Astrocyte (in vitro differentiated cells and primary cell): ENCODE results near the gene PTPRE. TPM values are rescaled to one million over a fixed set of nuclear protein-coding genes. Genes with fewer than 3 reads are reported as not detected.
A peak's percentile ranks its signal among the peaks of the same experiment; 100 is the strongest.

Source experiments
- DNase-seq: peaks from one replicate; pipeline ENCODE4 v3.0.0-alpha.2; 2010; ENCODE audit warnings: low read depth
- FAIRE-seq: peaks from 2 replicates; lab custom pipeline; 2011; peaks lifted over from hg19 to GRCh38; lab: Jason Lieb, UNC
- H2AFZ ChIP-seq: 2 replicates; pipeline ENCODE4 v1.6.0; 2012; ENCODE audit warnings: low read depth, low read length, inconsistent platforms
- H3K27ac ChIP-seq: 2 replicates; pipeline ENCODE4 v1.5.1; 2011; ENCODE audit warnings: low read depth, low read length, inconsistent platforms
- H3K27me3 ChIP-seq: 2 replicates; pipeline ENCODE4 v1.6.0; 2011; ENCODE audit warnings: low read length, inconsistent platforms; ENCODE audit not compliant: insufficient read depth
- H3K36me3 ChIP-seq: 2 replicates; pipeline ENCODE4 v1.5.1; 2011; ENCODE audit warnings: low read length, inconsistent platforms; ENCODE audit not compliant: insufficient read depth
- H3K4me1 ChIP-seq: 2 replicates; pipeline ENCODE4 v1.5.1; 2011; ENCODE audit warnings: low read length, inconsistent platforms; ENCODE audit not compliant: insufficient read depth
- H3K4me2 ChIP-seq: 2 replicates; pipeline ENCODE4 v1.6.0; 2012; ENCODE audit warnings: low read length, inconsistent platforms
- H3K4me3 ChIP-seq: 2 replicates; pipeline ENCODE4 v1.5.1; 2011; ENCODE audit warnings: low read depth, mild to moderate bottlenecking, low read length, inconsistent platforms; ENCODE audit not compliant: insufficient read depth
- H3K79me2 ChIP-seq: 2 replicates; pipeline ENCODE4 v1.6.0; 2012; ENCODE audit warnings: mild to moderate bottlenecking, low read length, inconsistent platforms; ENCODE audit not compliant: insufficient read depth
- H3K9ac ChIP-seq: 2 replicates; pipeline ENCODE4 v1.6.0; 2012; ENCODE audit warnings: mild to moderate bottlenecking, low read length, inconsistent platforms
- H3K9me3 ChIP-seq: 2 replicates; pipeline ENCODE4 v1.5.1; 2012; ENCODE audit warnings: low read depth, mild to moderate bottlenecking, low read length, inconsistent platforms; ENCODE audit not compliant: insufficient read depth
- H4K20me1 ChIP-seq: 2 replicates; pipeline ENCODE4 v1.6.0; 2012; ENCODE audit warnings: low read length, inconsistent platforms; ENCODE audit not compliant: insufficient read depth
- H3K27ac Mint-ChIP-seq: one replicate; pipeline ENCODE4 v1.8.0; 2021; ENCODE audit warnings: mild to moderate bottlenecking, mixed read lengths; ENCODE audit not compliant: unreplicated experiment
- H3K27me3 Mint-ChIP-seq: one replicate; pipeline ENCODE4 v1.8.0; 2021; ENCODE audit warnings: low read depth, mixed read lengths; ENCODE audit not compliant: unreplicated experiment
- H3K36me3 Mint-ChIP-seq: one replicate; pipeline ENCODE4 v1.8.0; 2021; ENCODE audit warnings: low read depth, mixed read lengths; ENCODE audit not compliant: unreplicated experiment
- H3K4me1 Mint-ChIP-seq: one replicate; pipeline ENCODE4 v1.8.0; 2021; ENCODE audit warnings: low read depth, mixed read lengths; ENCODE audit not compliant: unreplicated experiment
- H3K4me3 Mint-ChIP-seq: one replicate; pipeline ENCODE4 v1.8.0; 2021; ENCODE audit warnings: mild to moderate bottlenecking, moderate library complexity, mixed read lengths; ENCODE audit not compliant: unreplicated experiment
- H3K9me3 Mint-ChIP-seq: one replicate; pipeline ENCODE4 v1.8.0; 2021; ENCODE audit warnings: mild to moderate bottlenecking, mixed read lengths; ENCODE audit not compliant: unreplicated experiment
- EZH2 ChIP-seq: IDR thresholded peaks from 2 replicates; pipeline ENCODE4 v1.6.1; 2012; ENCODE audit warnings: mild to moderate bottlenecking, low read length, inconsistent platforms; ENCODE audit not compliant: insufficient read depth
- total RNA-seq: library from RNA; stranded (reverse); gene quantifications from 2 replicates; pipeline ENCODE4 v1.2.1, GENCODE V29; 2021
- TF ChIP-seq, protein P1 (sequence below): IDR thresholded peaks from 2 replicates; pipeline ENCODE4 v1.5.1; 2011; ENCODE audit warnings: low read depth, mild to moderate bottlenecking, inconsistent platforms, low read length, moderate library complexity; ENCODE audit not compliant: insufficient read depth

PTPRE gene
- total RNA-seq, 1 donor from 2014 or later = 14.1 TPM

DNA sequence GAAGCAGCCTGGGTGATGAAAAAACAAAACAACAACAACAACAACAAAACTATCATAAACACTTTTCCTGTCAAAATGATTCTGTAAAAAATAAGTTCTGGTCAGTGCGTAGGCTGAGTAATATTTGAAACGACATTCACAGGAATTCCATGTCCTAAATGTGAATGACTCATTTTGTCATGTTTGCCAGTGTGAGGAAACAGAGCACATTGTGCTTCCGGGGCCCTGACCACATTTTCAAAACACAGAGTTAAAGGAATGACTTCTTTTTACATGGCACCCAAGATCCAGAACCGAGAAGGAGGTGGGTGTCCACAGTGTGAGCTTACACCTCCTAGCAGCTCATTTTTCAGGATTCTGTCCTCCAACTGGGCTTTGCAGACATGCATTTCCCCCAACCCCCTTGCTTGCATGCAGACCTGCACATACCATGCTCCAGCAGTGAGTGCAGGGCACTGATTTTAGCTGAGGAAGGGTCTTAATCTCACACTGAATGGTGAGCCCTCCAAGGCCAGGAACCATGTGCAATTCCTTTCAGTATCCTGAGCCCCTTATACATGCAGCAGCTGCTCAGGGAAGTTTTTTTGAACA is 17.2 kb upstream of the PTPRE start:
- Histone ChIP-seq H3K79me2 (no peaks in the 10 kb centered on the region), H3K4me3 (peak overlapping the region; percentile 6), H3K27me3 (peaks cover 5% of the 10 kb centered on the region), H3K36me3 (no peaks in the 10 kb centered on the region), H3K4me2 (peak overlapping the region; percentile 57), H3K27ac (no peak overlapping the region), H2AFZ (no peak overlapping the region), H4K20me1 (no peaks in the 10 kb centered on the region), H3K9me3 (no peaks in the 10 kb centered on the region), H3K9ac (no peak overlapping the region), H3K4me1 (peaks cover 10% of the 10 kb centered on the region)
- FAIRE-seq (peak; percentile 5), DNase-seq (peak; percentile 72)
- Mint-ChIP-seq H3K9me3 (no peaks in the 10 kb centered on the region), H3K27ac (peak overlapping the region; percentile 74), H3K36me3 (no peaks in the 10 kb centered on the region), H3K4me1 (peaks cover 18% of the 10 kb centered on the region), H3K4me3 (no peak overlapping the region), H3K27me3 (peaks cover 4% of the 10 kb centered on the region)
- TF ChIP-seq, protein P1, sequence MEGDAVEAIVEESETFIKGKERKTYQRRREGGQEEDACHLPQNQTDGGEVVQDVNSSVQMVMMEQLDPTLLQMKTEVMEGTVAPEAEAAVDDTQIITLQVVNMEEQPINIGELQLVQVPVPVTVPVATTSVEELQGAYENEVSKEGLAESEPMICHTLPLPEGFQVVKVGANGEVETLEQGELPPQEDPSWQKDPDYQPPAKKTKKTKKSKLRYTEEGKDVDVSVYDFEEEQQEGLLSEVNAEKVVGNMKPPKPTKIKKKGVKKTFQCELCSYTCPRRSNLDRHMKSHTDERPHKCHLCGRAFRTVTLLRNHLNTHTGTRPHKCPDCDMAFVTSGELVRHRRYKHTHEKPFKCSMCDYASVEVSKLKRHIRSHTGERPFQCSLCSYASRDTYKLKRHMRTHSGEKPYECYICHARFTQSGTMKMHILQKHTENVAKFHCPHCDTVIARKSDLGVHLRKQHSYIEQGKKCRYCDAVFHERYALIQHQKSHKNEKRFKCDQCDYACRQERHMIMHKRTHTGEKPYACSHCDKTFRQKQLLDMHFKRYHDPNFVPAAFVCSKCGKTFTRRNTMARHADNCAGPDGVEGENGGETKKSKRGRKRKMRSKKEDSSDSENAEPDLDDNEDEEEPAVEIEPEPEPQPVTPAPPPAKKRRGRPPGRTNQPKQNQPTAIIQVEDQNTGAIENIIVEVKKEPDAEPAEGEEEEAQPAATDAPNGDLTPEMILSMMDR = no peak
- TF ChIP-seq EZH2 = no peak

DNA sequence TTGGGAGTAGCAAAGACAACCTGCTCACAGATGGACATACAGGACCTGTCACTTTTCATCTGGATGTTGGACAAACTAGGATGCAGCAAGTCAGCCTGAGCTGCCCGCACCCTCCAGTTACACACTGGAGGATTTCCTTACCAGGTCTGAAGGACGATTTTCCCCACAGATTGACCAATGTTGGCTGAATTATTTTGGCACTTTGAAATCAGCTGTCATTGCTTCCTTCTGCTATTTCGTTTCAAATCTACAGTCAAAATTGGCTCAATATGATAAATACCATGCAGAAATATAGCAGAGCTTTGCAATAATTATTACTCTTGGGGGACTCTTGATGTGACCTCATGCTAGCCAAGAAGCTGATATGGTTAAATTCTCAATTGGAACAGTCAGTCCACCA is 16.7 kb upstream of the PTPRE start:
- Histone ChIP-seq H2AFZ (no peak overlapping the region), H3K4me1 (peaks cover 10% of the 10 kb centered on the region), H3K9me3 (no peaks in the 10 kb centered on the region), H3K9ac (no peak overlapping the region), H4K20me1 (no peaks in the 10 kb centered on the region), H3K36me3 (no peaks in the 10 kb centered on the region), H3K4me3 (no peak overlapping the region), H3K27me3 (peaks cover 5% of the 10 kb centered on the region), H3K27ac (no peak overlapping the region), H3K79me2 (no peaks in the 10 kb centered on the region), H3K4me2 (no peak overlapping the region)
- Mint-ChIP-seq H3K4me3 (no peak overlapping the region), H3K4me1 (peaks cover 23% of the 10 kb centered on the region), H3K27ac (no peak overlapping the region), H3K27me3 (peaks cover 3% of the 10 kb centered on the region), H3K9me3 (no peaks in the 10 kb centered on the region), H3K36me3 (no peaks in the 10 kb centered on the region)
- FAIRE-seq (no peak), DNase-seq (no peak)
- TF ChIP-seq EZH2 = no peak

DNA sequence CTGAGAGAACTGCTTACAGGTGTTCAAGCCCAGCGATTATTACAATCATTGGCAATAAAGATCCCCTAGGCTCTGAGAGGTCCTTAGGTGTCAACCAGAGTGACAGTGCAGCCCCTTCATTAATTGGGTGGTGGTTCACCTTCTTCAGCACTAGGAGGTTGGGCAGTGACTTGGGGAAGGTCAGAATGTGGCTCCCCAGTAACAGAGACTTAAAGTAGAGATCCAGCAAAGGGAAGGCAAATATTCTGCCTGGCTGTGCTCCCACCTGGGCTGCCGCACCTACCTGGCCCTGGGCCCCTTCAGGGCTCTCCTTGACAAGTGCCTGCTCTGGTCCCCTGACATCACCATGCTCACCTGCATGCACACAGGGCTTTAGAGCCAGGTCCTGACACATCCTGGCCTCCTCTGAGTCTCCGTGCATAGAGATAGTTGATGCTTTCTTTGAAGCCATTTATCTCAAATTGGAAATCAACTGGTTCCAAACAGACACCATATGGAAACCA is 16.0 kb upstream of the PTPRE start:
- H3K4me1 Mint-ChIP-seq = peaks cover 25% of the 10 kb centered on the region
- Histone ChIP-seq H3K9ac (no peak overlapping the region), H2AFZ (no peak overlapping the region), H3K4me3 (no peak overlapping the region), H3K9me3 (no peaks in the 10 kb centered on the region), H4K20me1 (no peaks in the 10 kb centered on the region), H3K79me2 (no peaks in the 10 kb centered on the region), H3K4me1 (peaks cover 10% of the 10 kb centered on the region), H3K4me2 (no peak overlapping the region), H3K27ac (no peak overlapping the region), H3K27me3 (peaks cover 5% of the 10 kb centered on the region), H3K36me3 (no peaks in the 10 kb centered on the region)
- TF ChIP-seq, protein P1 = no peak
- no peak for TF ChIP-seq EZH2
- H3K27ac Mint-ChIP-seq = no peak overlapping the region
- no peak for DNase-seq
- H3K36me3 Mint-ChIP-seq = no peaks in the 10 kb centered on the region
- peaks cover 3% of the 10 kb centered on the region for H3K27me3 Mint-ChIP-seq
- H3K4me3 Mint-ChIP-seq = no peak overlapping the region
- no peaks in the 10 kb centered on the region for H3K9me3 Mint-ChIP-seq
- FAIRE-seq = no peak
